ENCODE data around the gene CLK4. TPM values are rescaled to one million over a fixed set of nuclear protein-coding genes. Genes with fewer than 3 reads are reported as not detected.

Gene CLK4
- total RNA-seq, 1 experiment from 2014 or later = 9.8 TPM

- Histone ChIP-seq H4K20me1 (ENCODE audit: insufficient read depth) (no peaks in the 10 kb centered on the region), H3K4me1 (ENCODE audit: control insufficient read depth in 1 of 2, insufficient read depth in 2 of 2, low read length in 2 of 2) (no peaks in the 10 kb centered on the region), H2AFZ (ENCODE audit: low read depth, low read length, poor library complexity, severe bottlenecking) (no peak overlapping the region), H3K4me2 (ENCODE audit: low read length) (no peak overlapping the region), H3K9me2 (ENCODE audit: insufficient read depth) (no peaks in the 10 kb centered on the region), H3K79me2 (ENCODE audit: insufficient read depth, low read length) (no peaks in the 10 kb centered on the region), H3K27ac (ENCODE audit: low read depth, low read length) (no peak overlapping the region), H3K4me3 (replicated peaks in 1 of 2; ENCODE audit: low read depth in 1 of 2, low read length in 2 of 2) (no peak overlapping the region), H3K27me3 (ENCODE audit: insufficient read depth, low read length) (no peaks in the 10 kb centered on the region), H3K9ac (ENCODE audit: low read length) (no peak overlapping the region), H3K9me3 (ENCODE audit: control insufficient read depth in 1 of 2, insufficient read depth in 1 of 2, low read depth in 1 of 2, low read length in 2 of 2) (0 out of 4 replicates have a peak, but pooled peaks cover 0 to 3% of the 10 kb centered on the region in 2 experiments), H3K36me3 (ENCODE audit: control insufficient read depth in 1 of 2, insufficient read depth in 2 of 2, low read length in 2 of 2) (peaks cover 30 to 37% of the 10 kb centered on the region in 2 experiments)
- ATAC-seq = no peak
- intact Hi-C loops (cut with micrococcal nuclease) = no loop called here
- no TSS peak for BruUV-seq (replicated peaks)
- no peak for DNase-seq (ENCODE audit: low read depth, low spot score)
- ChIA-PET RAD21 (ENCODE audit: low non-redundant PET in 1 of 2, low total read pairs in 2 of 2, uncharacterized antibody in 2 of 2, unreplicated experiment in 2 of 2) (no interaction called here), POLR2A (no interaction called here), CTCF (no interaction called here)
- TF ChIP-seq CTCF (IDR thresholded peaks at IDR 0.05 in 2 of 3, conservative IDR thresholded peaks at IDR 0.05 in 1 of 3; ENCODE audit: borderline replicate concordance in 1 of 3, insufficient read depth in 1 of 3, low read depth in 2 of 3, low read length in 2 of 3) (no peak), SIN3A (IDR thresholded peaks at IDR 0.05; ENCODE audit: low read depth) (no peak), ATF3 (IDR thresholded peaks at IDR 0.05) (no peak), MAX (IDR thresholded peaks at IDR 0.05) (no peak)
These were observed 24.1 kb downstream of the CLK4 start for GRCh38 chr5:178602752-178603151.

- no peaks in the 10 kb centered on the region for H3K4me1 ChIP-seq (ENCODE audit: control insufficient read depth in 1 of 2, insufficient read depth in 2 of 2, low read length in 2 of 2)
- no peak overlapping the region for H3K27ac ChIP-seq (ENCODE audit: low read depth, low read length)
- ChIA-PET POLR2A (no interaction called here), RAD21 (ENCODE audit: low non-redundant PET in 1 of 2, low total read pairs in 2 of 2, uncharacterized antibody in 2 of 2, unreplicated experiment in 2 of 2) (no interaction called here), CTCF (no interaction called here)
- peaks cover 0 to 5% of the 10 kb centered on the region in 2 experiments; a peak in 1 of 4 replicates for H3K9me3 ChIP-seq (ENCODE audit: control insufficient read depth in 1 of 2, insufficient read depth in 1 of 2, low read depth in 1 of 2, low read length in 2 of 2)
- H3K79me2 ChIP-seq (ENCODE audit: insufficient read depth, low read length) = no peaks in the 10 kb centered on the region
- H2AFZ ChIP-seq (ENCODE audit: low read depth, low read length, poor library complexity, severe bottlenecking) = no peak overlapping the region
- intact Hi-C loops (cut with micrococcal nuclease) = no loop called here
- no peak overlapping the region for H3K4me2 ChIP-seq (ENCODE audit: low read length)
- no peak for TF ChIP-seq ZNF274 (IDR thresholded peaks at IDR 0.05; ENCODE audit: low read depth, low read length)
- no peak for TF ChIP-seq YY1 (IDR thresholded peaks at IDR 0.05; ENCODE audit: extremely low read depth, insufficient replicate concordance, low read depth, low read length)
- no peak for TF ChIP-seq POLR2A (IDR thresholded peaks at IDR 0.05; ENCODE audit: borderline replicate concordance, extremely low read depth, insufficient read depth, insufficient read length)
- H4K20me1 ChIP-seq (ENCODE audit: insufficient read depth) = no peaks in the 10 kb centered on the region
- H3K9me2 ChIP-seq (ENCODE audit: insufficient read depth) = no peaks in the 10 kb centered on the region
- no peaks in the 10 kb centered on the region for H3K27me3 ChIP-seq (ENCODE audit: insufficient read depth, low read length)
- ATAC-seq = no peak
- no peak overlapping the region for H3K9ac ChIP-seq (ENCODE audit: low read length)
- no TSS peak for BruUV-seq (replicated peaks)
- H3K4me3 ChIP-seq (replicated peaks in 1 of 2; ENCODE audit: low read depth in 1 of 2, low read length in 2 of 2) = no peak overlapping the region
- H3K36me3 ChIP-seq (ENCODE audit: control insufficient read depth in 1 of 2, insufficient read depth in 2 of 2, low read length in 2 of 2) = 0 out of 4 replicates have a peak, but pooled peaks cover 0 to 3% of the 10 kb centered on the region in 2 experiments
- DNase-seq (ENCODE audit: low read depth, low spot score) = no peak
These were observed 31.1 kb downstream of the CLK4 start for GRCh38 chr5:178595750-178596149.
